Measurements from ENCODE around the gene POLA2. TPM values are rescaled to one million over a fixed set of nuclear protein-coding genes. Genes with fewer than 3 reads are reported as not detected.

POLA2 gene
- total and polyA plus RNA-seq, 4 donors = 1.5 to 6.1 (median 3.2) TPM

DNA sequence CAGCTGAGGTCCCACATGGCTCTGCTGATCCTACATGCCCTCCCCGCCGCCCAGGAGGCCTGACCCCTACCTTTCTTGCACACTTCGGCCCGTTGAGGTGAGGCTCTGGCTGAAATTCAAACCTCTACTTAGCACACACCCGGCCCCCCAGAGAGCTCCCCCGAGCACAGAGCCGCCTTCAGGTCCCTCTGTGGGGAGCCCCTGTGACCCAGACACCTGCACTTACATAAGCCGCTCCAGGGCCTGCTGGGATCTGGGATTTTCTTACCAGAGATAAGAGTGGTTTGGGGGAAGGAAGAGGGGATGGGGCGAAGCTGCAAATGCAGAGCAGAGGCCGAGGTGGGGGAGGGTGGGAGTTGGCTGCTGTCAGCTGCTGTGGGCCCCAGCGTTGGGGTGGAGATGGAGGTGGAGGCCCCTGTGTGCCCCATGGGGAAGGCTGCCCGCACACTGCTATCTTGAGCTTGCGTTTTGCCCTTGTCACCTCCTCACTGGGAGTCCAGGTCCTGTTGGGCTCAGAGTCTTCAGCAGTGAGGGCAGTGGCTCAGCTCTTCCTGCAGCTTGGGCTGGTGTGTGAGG lies 49.4 kb upstream of the POLA2 start (continued):
- TF ChIP-seq, protein P1, sequence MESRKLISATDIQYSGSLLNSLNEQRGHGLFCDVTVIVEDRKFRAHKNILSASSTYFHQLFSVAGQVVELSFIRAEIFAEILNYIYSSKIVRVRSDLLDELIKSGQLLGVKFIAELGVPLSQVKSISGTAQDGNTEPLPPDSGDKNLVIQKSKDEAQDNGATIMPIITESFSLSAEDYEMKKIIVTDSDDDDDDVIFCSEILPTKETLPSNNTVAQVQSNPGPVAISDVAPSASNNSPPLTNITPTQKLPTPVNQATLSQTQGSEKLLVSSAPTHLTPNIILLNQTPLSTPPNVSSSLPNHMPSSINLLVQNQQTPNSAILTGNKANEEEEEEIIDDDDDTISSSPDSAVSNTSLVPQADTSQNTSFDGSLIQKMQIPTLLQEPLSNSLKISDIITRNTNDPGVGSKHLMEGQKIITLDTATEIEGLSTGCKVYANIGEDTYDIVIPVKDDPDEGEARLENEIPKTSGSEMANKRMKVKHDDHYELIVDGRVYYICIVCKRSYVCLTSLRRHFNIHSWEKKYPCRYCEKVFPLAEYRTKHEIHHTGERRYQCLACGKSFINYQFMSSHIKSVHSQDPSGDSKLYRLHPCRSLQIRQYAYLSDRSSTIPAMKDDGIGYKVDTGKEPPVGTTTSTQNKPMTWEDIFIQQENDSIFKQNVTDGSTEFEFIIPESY (IDR thresholded peaks at IDR 0.05) = no peak
- no peak for TF ChIP-seq JUND (IDR thresholded peaks at IDR 0.05)
- no peak for TF ChIP-seq HNF4A (conservative IDR thresholded peaks at IDR 0.05)
- TF ChIP-seq EGR1 (IDR thresholded peaks at IDR 0.05; ENCODE audit: low read depth in 2 of 2) = no peak
- no peak for TF ChIP-seq TAF1 (conservative IDR thresholded peaks at IDR 0.05)
- TF ChIP-seq HNF4G (IDR thresholded peaks at IDR 0.05) = no peak
- no peak for TF ChIP-seq GABPA (IDR thresholded peaks at IDR 0.05 in 1 of 2, conservative IDR thresholded peaks at IDR 0.05 in 1 of 2)

DNA sequence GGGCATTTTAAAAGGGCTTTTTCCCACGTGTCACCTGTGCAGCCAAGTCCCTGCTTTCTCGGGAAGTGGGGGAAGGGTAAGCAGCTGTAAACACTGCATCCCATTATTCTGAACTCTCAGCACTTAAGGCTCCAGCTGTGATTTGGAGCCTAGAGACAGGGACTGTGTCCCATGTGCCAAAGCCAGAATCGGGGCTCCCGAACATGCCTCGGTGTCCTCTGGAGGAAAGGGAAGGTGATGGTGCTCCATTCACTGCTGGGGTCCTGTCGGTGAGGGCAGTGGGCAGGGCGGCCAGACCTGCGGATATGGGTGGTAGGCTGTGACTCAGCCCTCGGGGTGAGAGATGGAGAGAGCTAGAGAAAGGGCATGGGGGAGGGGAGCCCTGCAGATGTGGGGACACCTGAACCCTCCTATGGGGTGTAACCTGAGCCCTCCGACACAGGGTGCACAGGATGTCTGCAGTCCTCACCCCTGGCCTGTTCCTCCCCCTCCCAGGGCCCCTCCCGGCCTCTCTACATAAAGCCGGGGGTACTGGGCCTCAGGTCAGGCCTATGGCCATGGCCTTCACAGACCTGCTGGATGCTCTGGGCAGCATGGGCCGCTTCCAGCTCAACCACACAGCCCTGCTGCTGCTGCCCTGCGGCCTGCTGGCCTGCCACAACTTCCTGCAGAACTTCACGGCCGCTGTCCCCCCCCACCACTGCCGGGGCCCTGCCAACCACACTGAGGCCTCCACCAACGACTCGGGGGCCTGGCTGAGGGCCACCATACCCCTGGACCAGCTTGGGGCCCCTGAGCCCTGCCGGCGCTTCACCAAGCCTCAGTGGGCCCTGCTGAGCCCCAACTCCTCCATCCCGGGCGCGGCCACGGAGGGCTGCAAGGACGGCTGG lies 48.2 kb upstream of the POLA2 start:
- peaks cover 0 to 9% (median 4%) of the 10 kb centered on the region in 4 donors for H3K36me3 ChIP-seq (ENCODE audit: control insufficient read depth in 4 of 4, insufficient read depth in 3 of 4, low read depth in 1 of 4, low read length in 3 of 4)
- no peaks in the 10 kb centered on the region for H3K27me3 ChIP-seq (ENCODE audit: control insufficient read depth in 4 of 4, insufficient read depth in 4 of 4, low read length in 3 of 4)
- H3K9me3 ChIP-seq (ENCODE audit: control insufficient read depth in 4 of 4, low read length in 3 of 4) = no peaks in the 10 kb centered on the region
- H3K9ac ChIP-seq (ENCODE audit: low read depth in 1 of 2, low read length in 2 of 2) = no peak overlapping the region
- no peak for DNase-seq (ENCODE audit: low spot score)
- peaks cover 12 to 25% (median 15%) of the 10 kb centered on the region in 4 donors for H3K4me1 ChIP-seq (ENCODE audit: control insufficient read depth in 4 of 4, insufficient read depth in 4 of 4, low read length in 3 of 4)
- H3K4me3 ChIP-seq (ENCODE audit: low read depth in 1 of 3, low read length in 3 of 3) = no peak overlapping the region
- no peak overlapping the region for H3K27ac ChIP-seq (ENCODE audit: low read depth in 1 of 2, low read length in 2 of 2)
- WGBS = 78% methylated on average over 26 of the region's 26 CpGs
- no peak for TF ChIP-seq FOXA2 (IDR thresholded peaks at IDR 0.05)
- TF ChIP-seq, protein P2, sequence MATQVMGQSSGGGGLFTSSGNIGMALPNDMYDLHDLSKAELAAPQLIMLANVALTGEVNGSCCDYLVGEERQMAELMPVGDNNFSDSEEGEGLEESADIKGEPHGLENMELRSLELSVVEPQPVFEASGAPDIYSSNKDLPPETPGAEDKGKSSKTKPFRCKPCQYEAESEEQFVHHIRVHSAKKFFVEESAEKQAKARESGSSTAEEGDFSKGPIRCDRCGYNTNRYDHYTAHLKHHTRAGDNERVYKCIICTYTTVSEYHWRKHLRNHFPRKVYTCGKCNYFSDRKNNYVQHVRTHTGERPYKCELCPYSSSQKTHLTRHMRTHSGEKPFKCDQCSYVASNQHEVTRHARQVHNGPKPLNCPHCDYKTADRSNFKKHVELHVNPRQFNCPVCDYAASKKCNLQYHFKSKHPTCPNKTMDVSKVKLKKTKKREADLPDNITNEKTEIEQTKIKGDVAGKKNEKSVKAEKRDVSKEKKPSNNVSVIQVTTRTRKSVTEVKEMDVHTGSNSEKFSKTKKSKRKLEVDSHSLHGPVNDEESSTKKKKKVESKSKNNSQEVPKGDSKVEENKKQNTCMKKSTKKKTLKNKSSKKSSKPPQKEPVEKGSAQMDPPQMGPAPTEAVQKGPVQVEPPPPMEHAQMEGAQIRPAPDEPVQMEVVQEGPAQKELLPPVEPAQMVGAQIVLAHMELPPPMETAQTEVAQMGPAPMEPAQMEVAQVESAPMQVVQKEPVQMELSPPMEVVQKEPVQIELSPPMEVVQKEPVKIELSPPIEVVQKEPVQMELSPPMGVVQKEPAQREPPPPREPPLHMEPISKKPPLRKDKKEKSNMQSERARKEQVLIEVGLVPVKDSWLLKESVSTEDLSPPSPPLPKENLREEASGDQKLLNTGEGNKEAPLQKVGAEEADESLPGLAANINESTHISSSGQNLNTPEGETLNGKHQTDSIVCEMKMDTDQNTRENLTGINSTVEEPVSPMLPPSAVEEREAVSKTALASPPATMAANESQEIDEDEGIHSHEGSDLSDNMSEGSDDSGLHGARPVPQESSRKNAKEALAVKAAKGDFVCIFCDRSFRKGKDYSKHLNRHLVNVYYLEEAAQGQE (IDR thresholded peaks at IDR 0.05) = no peak
- TF ChIP-seq EGR1 (IDR thresholded peaks at IDR 0.05; ENCODE audit: low read depth in 2 of 2) = no peak
- TF ChIP-seq GABPA (IDR thresholded peaks at IDR 0.05 in 1 of 2, conservative IDR thresholded peaks at IDR 0.05 in 1 of 2) = no peak
- TF ChIP-seq, protein P1 (IDR thresholded peaks at IDR 0.05) = no peak
- TF ChIP-seq HNF4G (IDR thresholded peaks at IDR 0.05) = no peak
- no peak for TF ChIP-seq HNF4A (conservative IDR thresholded peaks at IDR 0.05)
- TF ChIP-seq SP1 (IDR thresholded peaks at IDR 0.05) = no peak
- no peak for TF ChIP-seq FOXA1 (IDR thresholded peaks at IDR 0.05)
